RCC 7860 (cell line): ENCODE data around the gene OR51V1.
A peak's percentile ranks its signal among the peaks of the same experiment; 100 is the strongest.

Source experiments
- DNase-seq: peaks from one replicate; pipeline ENCODE4 v3.0.0-alpha.2; 2015; ENCODE audit warnings: low spot score
- FAIRE-seq: peaks from 2 replicates; lab custom pipeline; 2012; peaks lifted over from hg19 to GRCh38; lab: Jason Lieb, UNC

The OR51V1 gene

GRCh38 chr11:5232176-5232575, 31.7 kb upstream of the OR51V1 start:
- DNase-seq (no peak), FAIRE-seq (no peak)

DNA sequence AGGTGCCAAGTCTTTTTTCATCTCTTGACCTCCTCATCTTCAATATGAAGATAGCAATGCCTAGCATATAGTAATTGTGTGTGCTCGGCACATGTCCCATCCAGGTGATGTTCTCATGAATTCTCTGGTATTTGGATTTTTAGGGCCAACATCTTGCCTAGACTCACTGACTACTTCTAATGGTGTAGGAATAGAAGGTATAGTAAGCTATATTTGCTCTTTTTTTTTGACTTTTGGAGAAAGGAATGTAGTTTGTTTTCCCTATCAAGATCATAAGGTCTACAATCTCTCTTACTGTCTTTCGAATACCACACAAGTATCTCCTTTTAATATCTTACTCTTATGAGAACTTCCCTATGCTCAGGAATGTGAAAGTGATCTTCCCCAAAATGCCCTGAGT, 30.6 kb upstream of the OR51V1 start:
- FAIRE-seq: no peak
- DNase-seq: no peak

- no peak for DNase-seq
- FAIRE-seq: no peak
Measured at GRCh38 chr11:5230266-5230665, 29.8 kb upstream of the OR51V1 start.

- DNase-seq (no peak), FAIRE-seq (no peak)
Measured at GRCh38 chr11:5229796-5230195, 29.3 kb upstream of the OR51V1 start.

DNA sequence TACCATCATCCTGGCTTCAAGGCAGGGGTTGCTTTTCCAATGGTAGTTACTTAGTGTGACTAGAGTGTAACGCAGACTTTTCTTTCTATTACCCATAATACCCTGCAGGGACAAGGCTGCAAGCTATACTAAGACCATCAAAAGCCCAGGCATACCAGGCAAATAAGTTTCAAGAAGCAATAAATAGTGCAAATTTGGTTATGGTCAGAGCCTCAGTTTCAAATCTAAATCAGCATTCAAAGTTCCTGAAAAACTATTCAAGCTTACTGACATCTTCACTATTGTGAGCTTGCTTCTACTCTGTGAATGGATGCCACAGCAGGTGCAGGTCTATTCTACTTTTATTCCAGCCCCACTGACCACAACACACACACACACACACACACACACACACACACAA, 28.9 kb upstream of the OR51V1 start:
- no peak for FAIRE-seq
- DNase-seq: no peak

- no peak for DNase-seq
- FAIRE-seq: no peak
Measured at GRCh38 chr11:5228124-5228523, 27.6 kb upstream of the OR51V1 start.

DNA sequence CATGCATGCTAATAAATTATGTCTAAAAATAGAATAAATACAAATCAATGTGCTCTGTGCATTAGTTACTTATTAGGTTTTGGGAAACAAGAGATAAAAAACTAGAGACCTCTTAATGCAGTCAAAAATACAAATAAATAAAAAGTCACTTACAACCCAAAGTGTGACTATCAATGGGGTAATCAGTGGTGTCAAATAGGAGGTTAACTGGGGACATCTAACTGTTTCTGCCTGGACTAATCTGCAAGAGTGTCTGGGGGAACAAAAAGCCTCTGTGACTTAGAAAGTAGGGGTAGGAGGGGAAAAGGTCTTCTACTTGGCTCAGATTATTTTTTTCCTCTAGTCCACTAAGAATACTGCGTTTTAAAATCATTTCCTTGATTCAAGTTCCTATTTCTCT, 27.2 kb upstream of the OR51V1 start:
- DNase-seq (no peak), FAIRE-seq (no peak)

DNA sequence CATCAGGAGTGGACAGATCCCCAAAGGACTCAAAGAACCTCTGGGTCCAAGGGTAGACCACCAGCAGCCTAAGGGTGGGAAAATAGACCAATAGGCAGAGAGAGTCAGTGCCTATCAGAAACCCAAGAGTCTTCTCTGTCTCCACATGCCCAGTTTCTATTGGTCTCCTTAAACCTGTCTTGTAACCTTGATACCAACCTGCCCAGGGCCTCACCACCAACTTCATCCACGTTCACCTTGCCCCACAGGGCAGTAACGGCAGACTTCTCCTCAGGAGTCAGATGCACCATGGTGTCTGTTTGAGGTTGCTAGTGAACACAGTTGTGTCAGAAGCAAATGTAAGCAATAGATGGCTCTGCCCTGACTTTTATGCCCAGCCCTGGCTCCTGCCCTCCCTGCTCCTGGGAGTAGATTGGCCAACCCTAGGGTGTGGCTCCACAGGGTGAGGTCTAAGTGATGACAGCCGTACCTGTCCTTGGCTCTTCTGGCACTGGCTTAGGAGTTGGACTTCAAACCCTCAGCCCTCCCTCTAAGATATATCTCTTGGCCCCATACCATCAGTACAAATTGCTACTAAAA, 26.3 kb upstream of the OR51V1 start, which contains the start of gene HBB:
Gene HBB (minus strand): TSS at position 340 of the 579 bp plus-strand sequence. CDS start 50 bp downstream, at position 290.
- DNase-seq (no peak), FAIRE-seq (no peak)

DNA sequence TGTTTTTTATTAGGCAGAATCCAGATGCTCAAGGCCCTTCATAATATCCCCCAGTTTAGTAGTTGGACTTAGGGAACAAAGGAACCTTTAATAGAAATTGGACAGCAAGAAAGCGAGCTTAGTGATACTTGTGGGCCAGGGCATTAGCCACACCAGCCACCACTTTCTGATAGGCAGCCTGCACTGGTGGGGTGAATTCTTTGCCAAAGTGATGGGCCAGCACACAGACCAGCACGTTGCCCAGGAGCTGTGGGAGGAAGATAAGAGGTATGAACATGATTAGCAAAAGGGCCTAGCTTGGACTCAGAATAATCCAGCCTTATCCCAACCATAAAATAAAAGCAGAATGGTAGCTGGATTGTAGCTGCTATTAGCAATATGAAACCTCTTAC, 25.0 kb upstream of the OR51V1 start:
- DNase-seq (no peak), FAIRE-seq (no peak)

- no peak for DNase-seq
- FAIRE-seq: no peak
Measured at GRCh38 chr11:5224538-5225479, 24.3 kb upstream of the OR51V1 start.

GRCh38 chr11:5223686-5224085, 23.2 kb upstream of the OR51V1 start:
- FAIRE-seq (no peak), DNase-seq (no peak)

- DNase-seq (no peak), FAIRE-seq (no peak)
Measured at GRCh38 chr11:5223146-5223545, 22.7 kb upstream of the OR51V1 start.

- no peak for FAIRE-seq
- DNase-seq: no peak
Measured at GRCh38 chr11:5210376-5210885, 9.9 kb upstream of the OR51V1 start.

- FAIRE-seq (peak; percentile 38), DNase-seq (peak; percentile 45)
Measured at GRCh38 chr11:5204787-5205186, 4.3 kb upstream of the OR51V1 start.

- DNase-seq: no peak
- FAIRE-seq: no peak
Measured at GRCh38 chr11:5203366-5203765, 2.9 kb upstream of the OR51V1 start.

GRCh38 chr11:5198285-5198684, 2.2 kb downstream of the OR51V1 start:
- FAIRE-seq (no peak), DNase-seq (no peak)

DNA sequence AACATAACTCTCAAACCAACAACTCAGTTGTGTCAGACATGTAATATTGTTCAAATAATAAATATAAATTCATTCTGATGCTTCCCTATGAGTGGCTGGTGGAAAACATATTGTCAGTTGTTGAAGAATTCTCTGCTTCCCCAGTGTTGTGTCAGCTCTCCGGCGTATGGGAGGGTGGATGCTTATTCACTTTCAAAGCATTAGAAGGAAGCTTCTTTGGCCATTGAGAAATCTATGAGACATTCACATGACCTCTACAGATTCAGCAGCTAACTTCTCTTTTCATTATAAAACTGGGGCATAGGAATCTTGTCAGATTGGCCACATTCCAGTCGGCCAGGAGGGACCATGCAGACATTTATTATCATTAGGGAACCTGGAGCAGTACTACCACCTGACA, 2.9 kb downstream of the OR51V1 start:
- FAIRE-seq (no peak), DNase-seq (no peak)

GRCh38 chr11:5196731-5197130, 3.8 kb downstream of the OR51V1 start:
- DNase-seq (no peak), FAIRE-seq (no peak)

DNA sequence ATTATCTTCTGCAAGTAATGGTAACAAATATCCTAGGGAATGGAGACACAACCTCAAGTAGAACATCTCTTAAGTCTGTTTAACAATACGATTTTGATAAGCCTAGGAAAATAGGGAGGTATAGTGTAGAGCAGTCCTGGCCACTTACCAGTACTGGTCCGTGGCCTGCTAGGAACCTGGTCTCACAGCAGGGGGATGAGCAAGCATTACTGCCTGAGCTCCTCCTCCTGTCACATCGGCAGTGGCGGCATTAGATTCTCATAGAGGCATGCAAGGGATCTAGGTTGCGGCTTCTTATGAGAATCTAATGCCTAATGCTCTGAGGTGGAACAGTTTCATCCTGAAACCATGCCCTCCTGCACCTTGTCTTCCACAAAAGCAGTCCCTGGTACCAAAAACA, 4.4 kb downstream of the OR51V1 start:
- DNase-seq (no peak), FAIRE-seq (no peak)

- DNase-seq: no peak
- FAIRE-seq: no peak
Measured at GRCh38 chr11:5192738-5193137, 7.7 kb downstream of the OR51V1 start.

DNA sequence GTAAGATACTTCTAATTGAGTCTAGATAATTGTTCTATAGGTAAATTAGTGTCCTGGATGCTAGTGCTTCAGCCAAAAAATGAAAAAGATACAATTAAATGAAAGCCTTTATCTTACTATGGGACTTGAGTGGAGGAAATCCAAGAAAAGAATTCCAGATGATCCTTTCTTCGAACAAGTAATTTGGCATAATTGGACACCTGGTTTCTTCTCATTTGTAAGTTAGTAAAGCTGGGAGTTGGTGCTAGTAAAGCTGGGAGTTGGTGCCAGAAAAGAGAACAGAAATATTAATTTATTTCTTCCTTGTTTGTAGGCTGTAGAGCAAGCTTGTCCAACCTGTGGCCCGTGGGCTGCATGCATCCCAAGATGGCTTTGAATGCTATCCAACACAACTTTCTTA, 12.3 kb downstream of the OR51V1 start:
- no peak for FAIRE-seq
- DNase-seq: no peak
